Neutrophil (primary cell): ENCODE results near the gene MGAT1.

Experiments used
- H3K27ac ChIP-seq: fragments of 200-600 bp; sonication (generic); 2 replicates; pipeline ENCODE4 v1.5.1; 2016; ENCODE audit warnings: mild to moderate bottlenecking, moderate library complexity
- H3K27me3 ChIP-seq: fragments of 200-600 bp; sonication (generic); 2 replicates; pipeline ENCODE4 v1.6.0; 2016; ENCODE audit warnings: mild to moderate bottlenecking
- H3K36me3 ChIP-seq: fragments of 200-600 bp; sonication (generic); 2 replicates; pipeline ENCODE4 v1.5.1; 2017
- H3K4me1 ChIP-seq, 2 experiments: fragments of 200-600 bp in 1 of 2; sonication (generic) in 1 of 2; 1 replicate in 1 of 2; 2 replicates in 1 of 2; pipeline versions ENCODE4 v1.5.1 to v1.6.1; 2013 to 2016; ENCODE audit warnings: low read depth in 1 of 2, low read length in 1 of 2, mild to moderate bottlenecking in 1 of 2, moderate library complexity in 1 of 2; ENCODE audit not compliant: control insufficient read depth in 1 of 2, insufficient read depth in 1 of 2
- H3K4me3 ChIP-seq, 2 experiments: fragments of 200-600 bp in 1 of 2; sonication (generic) in 1 of 2; 1 replicate in 1 of 2; 2 replicates in 1 of 2; pipeline ENCODE4 v1.5.1; 2013 to 2016; ENCODE audit warnings: low read depth in 1 of 2, low read length in 1 of 2, mild to moderate bottlenecking in 1 of 2, moderate library complexity in 1 of 2
- H3K9me3 ChIP-seq: fragments of 200-600 bp; sonication (generic); 2 replicates; pipeline ENCODE4 v1.5.1; 2016
- CTCF ChIP-seq: fragments of 200-600 bp; sonication (generic); IDR thresholded peaks from 2 replicates; pipeline ENCODE4 v1.5.1; 2016; ENCODE audit warnings: antibody characterized with exemption

Gene MGAT1

GRCh38 chr5:180808461-180809000 is 5.9 kb upstream of the MGAT1 start:
- Histone ChIP-seq H3K36me3 (no peaks in the 10 kb centered on the region), H3K27me3 (no peaks in the 10 kb centered on the region), H3K4me1 (peaks cover 73 to 82% of the 10 kb centered on the region in 2 experiments), H3K27ac (peak overlapping the region; percentile 99), H3K4me3 (peak overlapping the region in 1 of 2 experiments; percentile 11), H3K9me3 (no peaks in the 10 kb centered on the region)
- TF ChIP-seq CTCF: no peak

GRCh38 chr5:180807654-180808414 is 5.2 kb upstream of the MGAT1 start:
- Histone ChIP-seq H3K27ac (peak overlapping the region; percentile 99), H3K4me1 (peaks cover 77 to 85% of the 10 kb centered on the region in 2 experiments), H3K9me3 (no peaks in the 10 kb centered on the region), H3K36me3 (no peaks in the 10 kb centered on the region), H3K27me3 (no peaks in the 10 kb centered on the region), H3K4me3 (peak overlapping the region in 1 of 2 experiments; percentile 11)
- TF ChIP-seq CTCF: no peak

- Histone ChIP-seq H3K27ac (peak overlapping the region; percentile 99), H3K36me3 (no peaks in the 10 kb centered on the region), H3K9me3 (no peaks in the 10 kb centered on the region), H3K27me3 (no peaks in the 10 kb centered on the region), H3K4me3 (peak overlapping the region; percentile 2 to 99), H3K4me1 (peaks cover 77 to 85% of the 10 kb centered on the region in 2 experiments)
- TF ChIP-seq CTCF: no peak
These were observed 4.4 kb upstream of the MGAT1 start for GRCh38 chr5:180807046-180807445.

GRCh38 chr5:180806351-180807011 is 3.9 kb upstream of the MGAT1 start:
- H3K9me3 ChIP-seq: no peaks in the 10 kb centered on the region
- TF ChIP-seq CTCF: no peak
- H3K27me3 ChIP-seq: no peaks in the 10 kb centered on the region
- peak overlapping the region; percentile 99 for H3K27ac ChIP-seq
- no peaks in the 10 kb centered on the region for H3K36me3 ChIP-seq
- H3K4me1 ChIP-seq: peaks cover 79 to 85% of the 10 kb centered on the region in 2 experiments
- H3K4me3 ChIP-seq: peak overlapping the region; percentile 2 to 99

- peak overlapping the region; percentile 99 for H3K27ac ChIP-seq
- peaks cover 89 to 90% of the 10 kb centered on the region in 2 experiments for H3K4me1 ChIP-seq
These were observed 1.6 kb upstream of the MGAT1 start for GRCh38 chr5:180804129-180804618.

More at GRCh38 chr5:180804129-180804618, 1.6 kb upstream of the MGAT1 start:
- TF ChIP-seq CTCF: no peak
- Histone ChIP-seq H3K27me3 (no peaks in the 10 kb centered on the region), H3K36me3 (peaks cover 14% of the 10 kb centered on the region), H3K4me3 (peak overlapping the region; percentile 92 to 99), H3K9me3 (no peaks in the 10 kb centered on the region)
